GM19035 (cell line): ENCODE results near the gene PRDM16.

Experiments used
- ATAC-seq: cut with Tn5 transposase; IDR thresholded peaks from one replicate; pipeline ENCODE4 v1.9.1; 2021; ENCODE audit not compliant: unreplicated experiment

The PRDM16 gene

GRCh38 chr1:3176028-3176427 is 107.0 kb downstream of the PRDM16 start:
- no peak for ATAC-seq

- no peak for ATAC-seq
These were observed 107.8 kb downstream of the PRDM16 start for GRCh38 chr1:3176820-3177219.

- ATAC-seq: no peak
These were observed 109.3 kb downstream of the PRDM16 start for GRCh38 chr1:3178279-3178678.

- ATAC-seq: no peak
These were observed 110.5 kb downstream of the PRDM16 start for GRCh38 chr1:3179471-3179870.

- ATAC-seq: no peak
These were observed 111.9 kb downstream of the PRDM16 start for GRCh38 chr1:3180915-3181314.

- ATAC-seq: no peak
These were observed 113.0 kb downstream of the PRDM16 start for GRCh38 chr1:3181956-3182355.

GRCh38 chr1:3183411-3183810 is 114.4 kb downstream of the PRDM16 start:
- ATAC-seq: no peak

GRCh38 chr1:3183813-3184212 is 114.8 kb downstream of the PRDM16 start:
- ATAC-seq: no peak

GRCh38 chr1:3184666-3185065 is 115.7 kb downstream of the PRDM16 start:
- no peak for ATAC-seq

- ATAC-seq: no peak
These were observed 117.0 kb downstream of the PRDM16 start for GRCh38 chr1:3185896-3186525.

GRCh38 chr1:3186526-3186921 is 117.5 kb downstream of the PRDM16 start:
- ATAC-seq: no peak

- ATAC-seq: no peak
These were observed 118.6 kb downstream of the PRDM16 start for GRCh38 chr1:3187415-3188149.

- no peak for ATAC-seq
These were observed 119.4 kb downstream of the PRDM16 start for GRCh38 chr1:3188150-3188971.

- no peak for ATAC-seq
These were observed 121.4 kb downstream of the PRDM16 start for GRCh38 chr1:3190256-3191041.

- ATAC-seq: no peak
These were observed 123.4 kb downstream of the PRDM16 start for GRCh38 chr1:3192361-3192760.

GRCh38 chr1:3192825-3193224 is 123.8 kb downstream of the PRDM16 start:
- no peak for ATAC-seq

- ATAC-seq: no peak
These were observed 124.8 kb downstream of the PRDM16 start for GRCh38 chr1:3193811-3194210.

- ATAC-seq: no peak
These were observed 125.9 kb downstream of the PRDM16 start for GRCh38 chr1:3194760-3195479.

GRCh38 chr1:3195480-3195815 is 126.4 kb downstream of the PRDM16 start:
- no peak for ATAC-seq

- no peak for ATAC-seq
These were observed 127.0 kb downstream of the PRDM16 start for GRCh38 chr1:3195966-3196515.
